C4-2B (cell line): ENCODE data around the gene RASL12.
"Not testable (repeated sequence)": the region's sequence is repeated elsewhere in the genome, so short reads cannot be mapped to it uniquely, and the experiment has no call there.

Experiments used
- H3K27ac ChIP-seq: fragments of 450-650 bp; 2 replicates; pipeline ENCODE4 v1.5.1; 2017
- ZFX ChIP-seq: fragments of 450-650 bp; IDR thresholded peaks from 2 replicates; pipeline ENCODE4 v1.6.1; 2017
- TF ChIP-seq, protein P1 (sequence below): fragments of 450-650 bp; conservative IDR thresholded peaks from 2 replicates; pipeline ENCODE4 v1.5.1; 2017; ENCODE audit warnings: mild to moderate bottlenecking

RASL12 gene

GRCh38 chr15:65079580-65079979 is 11.8 kb upstream of the RASL12 start:
- H3K27ac ChIP-seq = no peak overlapping the region
- TF ChIP-seq, protein P1, sequence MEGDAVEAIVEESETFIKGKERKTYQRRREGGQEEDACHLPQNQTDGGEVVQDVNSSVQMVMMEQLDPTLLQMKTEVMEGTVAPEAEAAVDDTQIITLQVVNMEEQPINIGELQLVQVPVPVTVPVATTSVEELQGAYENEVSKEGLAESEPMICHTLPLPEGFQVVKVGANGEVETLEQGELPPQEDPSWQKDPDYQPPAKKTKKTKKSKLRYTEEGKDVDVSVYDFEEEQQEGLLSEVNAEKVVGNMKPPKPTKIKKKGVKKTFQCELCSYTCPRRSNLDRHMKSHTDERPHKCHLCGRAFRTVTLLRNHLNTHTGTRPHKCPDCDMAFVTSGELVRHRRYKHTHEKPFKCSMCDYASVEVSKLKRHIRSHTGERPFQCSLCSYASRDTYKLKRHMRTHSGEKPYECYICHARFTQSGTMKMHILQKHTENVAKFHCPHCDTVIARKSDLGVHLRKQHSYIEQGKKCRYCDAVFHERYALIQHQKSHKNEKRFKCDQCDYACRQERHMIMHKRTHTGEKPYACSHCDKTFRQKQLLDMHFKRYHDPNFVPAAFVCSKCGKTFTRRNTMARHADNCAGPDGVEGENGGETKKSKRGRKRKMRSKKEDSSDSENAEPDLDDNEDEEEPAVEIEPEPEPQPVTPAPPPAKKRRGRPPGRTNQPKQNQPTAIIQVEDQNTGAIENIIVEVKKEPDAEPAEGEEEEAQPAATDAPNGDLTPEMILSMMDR = no peak
- no peak for TF ChIP-seq ZFX

- H3K27ac ChIP-seq = no peak overlapping the region
- TF ChIP-seq ZFX = no peak
- TF ChIP-seq, protein P1 = peak; percentile 77
Observed at GRCh38 chr15:65077981-65078352, 10.2 kb upstream of the RASL12 start.

- H3K27ac ChIP-seq = no peak overlapping the region
- TF ChIP-seq, protein P1 = no peak
- TF ChIP-seq ZFX = no peak
Observed at GRCh38 chr15:65077291-65077980, 9.6 kb upstream of the RASL12 start.

- H3K27ac ChIP-seq = no peak within 1 kb of the TSS
- TF ChIP-seq, protein P1 = no peak
- no peak for TF ChIP-seq ZFX
Observed at GRCh38 chr15:65076486-65077290, 8.9 kb upstream of the RASL12 start, which contains the start of gene KBTBD13. Gene KBTBD13, plus strand, starts transcription at chr15:65076746. Its CDS starts 70 bp downstream, at chr15:65076816.

GRCh38 chr15:65075607-65076395 is 8.0 kb upstream of the RASL12 start:
- not testable (repeated sequence) for H3K27ac ChIP-seq

GRCh38 chr15:65074946-65075345 is 7.2 kb upstream of the RASL12 start:
- H3K27ac ChIP-seq = not testable (repeated sequence)

DNA sequence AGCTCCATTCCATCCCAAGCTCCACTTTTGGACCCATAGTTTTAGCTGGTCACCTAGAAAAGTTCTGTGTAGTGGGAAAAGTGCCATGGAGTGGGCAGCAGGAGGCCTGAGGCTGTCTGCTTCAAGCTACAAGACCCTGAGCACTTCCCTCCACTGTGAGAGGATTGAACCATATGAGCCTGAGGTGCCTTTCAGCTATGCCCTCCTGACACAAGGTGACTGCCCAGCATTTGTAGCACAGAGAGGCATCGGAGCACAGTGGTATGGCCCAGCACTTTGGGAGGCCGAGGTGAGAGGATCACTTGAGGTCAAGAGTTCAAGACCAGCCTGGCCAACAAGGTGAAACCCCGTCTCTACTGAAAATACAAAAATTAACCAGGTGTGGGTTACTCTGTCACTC is 4.8 kb upstream of the RASL12 start:
- no peak overlapping the region for H3K27ac ChIP-seq

More for the DNA sequence above, 4.8 kb upstream of the RASL12 start:
- TF ChIP-seq, protein P1 = no peak
- no peak for TF ChIP-seq ZFX
